NCI-H774 (cell line): ENCODE data around the gene MRAP.

ENCODE experiments used
- DNase-seq: peaks from one replicate; lab custom pipeline; 2025; lab: John Stamatoyannopoulos, UW

MRAP gene

GRCh38 chr21:32322676-32323075, 24.0 kb downstream of the MRAP start:
- DNase-seq, result no peak

- no peak for DNase-seq
Measured at GRCh38 chr21:32325706-32326105, 27.1 kb downstream of the MRAP start.

GRCh38 chr21:32328595-32328994, 29.9 kb downstream of the MRAP start:
- DNase-seq, result no peak

- DNase-seq, result no peak
Measured at GRCh38 chr21:32329331-32329730, 30.7 kb downstream of the MRAP start.

DNA sequence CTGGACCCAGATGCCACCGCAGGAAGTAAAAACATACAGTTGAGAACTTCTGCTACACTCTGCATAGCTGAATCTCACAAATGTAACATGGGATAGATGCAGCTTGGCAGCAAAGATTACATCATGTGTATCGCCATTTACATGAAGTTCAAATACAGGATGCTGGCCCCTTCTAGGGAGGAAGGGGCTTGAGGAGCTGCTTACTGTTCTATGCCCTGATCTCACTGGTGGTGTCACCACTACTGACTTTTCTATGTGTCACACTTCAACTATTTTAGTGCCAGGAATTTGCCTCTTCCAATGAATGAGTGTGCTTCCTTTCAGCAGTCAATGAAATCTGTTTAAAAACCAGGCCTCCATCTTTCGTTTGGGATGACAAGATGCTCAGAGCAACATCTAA, 31.1 kb downstream of the MRAP start:
- no peak for DNase-seq

DNA sequence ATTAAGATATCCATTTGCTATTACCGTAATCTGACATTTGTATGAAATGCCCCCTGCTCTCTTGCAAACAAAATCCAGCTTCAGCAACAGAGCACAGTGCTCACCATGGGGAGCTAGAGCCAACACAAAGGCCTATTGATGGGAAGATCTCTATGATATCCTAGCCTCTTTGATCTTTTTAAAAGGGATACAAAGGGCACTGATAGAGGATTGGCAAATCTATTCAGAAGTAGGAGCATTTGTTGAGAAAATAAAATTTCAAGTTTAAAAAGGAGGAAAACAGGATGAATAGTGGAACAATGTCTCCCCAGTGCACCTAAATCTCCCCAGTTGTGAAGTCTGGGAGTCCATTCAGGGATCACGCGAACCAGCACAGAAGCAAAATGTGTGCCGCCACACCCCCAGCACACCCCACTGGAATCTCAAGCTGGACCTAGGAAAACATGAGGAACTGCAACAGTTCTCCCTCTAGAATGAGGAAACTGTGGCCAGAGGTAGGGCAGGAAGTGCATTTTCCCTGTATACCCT, 32.2 kb downstream of the MRAP start:
- no peak for DNase-seq

DNA sequence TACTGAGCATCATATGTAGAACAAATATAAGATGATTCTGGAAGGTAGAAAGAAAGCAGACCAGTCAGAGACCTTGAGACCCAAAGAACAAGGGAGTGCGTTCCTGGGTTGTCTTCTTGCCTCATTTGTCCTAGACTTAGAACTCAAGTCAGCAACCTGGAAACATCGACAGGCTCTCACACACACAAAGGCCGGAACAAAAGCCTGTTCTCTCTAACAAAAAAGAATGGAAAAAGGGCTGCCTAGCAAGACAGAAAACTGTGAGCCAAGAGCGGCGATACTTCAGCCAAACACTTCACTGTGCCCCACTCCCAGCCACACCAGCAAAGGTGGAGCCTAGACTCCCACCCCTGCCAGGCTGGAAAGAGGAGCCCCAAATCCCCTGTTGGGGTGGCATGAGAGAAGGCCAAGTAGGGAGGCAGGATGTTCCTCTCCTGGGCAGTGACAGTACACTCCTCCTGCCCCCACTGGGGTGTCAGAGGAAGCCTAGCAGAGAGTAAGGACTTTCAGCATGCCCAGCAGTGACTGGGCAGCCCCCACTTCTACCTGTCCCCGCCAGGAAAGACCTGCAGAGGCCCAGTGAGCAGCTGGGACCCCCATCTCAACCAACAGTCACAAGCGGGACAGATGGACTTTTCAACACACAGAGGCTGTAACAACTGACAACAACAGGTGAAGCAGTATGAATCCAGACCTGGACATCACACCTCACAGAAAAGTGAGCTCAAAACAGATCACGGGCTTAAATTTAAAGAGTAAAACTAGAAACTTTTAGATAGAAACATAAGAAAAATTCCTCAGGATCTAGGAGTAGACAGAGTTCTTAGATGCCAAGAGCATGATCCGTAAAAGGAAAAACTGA, 33.0 kb downstream of the MRAP start:
- DNase-seq, result no peak

GRCh38 chr21:32332463-32332951, 33.9 kb downstream of the MRAP start:
- DNase-seq, result no peak

DNA sequence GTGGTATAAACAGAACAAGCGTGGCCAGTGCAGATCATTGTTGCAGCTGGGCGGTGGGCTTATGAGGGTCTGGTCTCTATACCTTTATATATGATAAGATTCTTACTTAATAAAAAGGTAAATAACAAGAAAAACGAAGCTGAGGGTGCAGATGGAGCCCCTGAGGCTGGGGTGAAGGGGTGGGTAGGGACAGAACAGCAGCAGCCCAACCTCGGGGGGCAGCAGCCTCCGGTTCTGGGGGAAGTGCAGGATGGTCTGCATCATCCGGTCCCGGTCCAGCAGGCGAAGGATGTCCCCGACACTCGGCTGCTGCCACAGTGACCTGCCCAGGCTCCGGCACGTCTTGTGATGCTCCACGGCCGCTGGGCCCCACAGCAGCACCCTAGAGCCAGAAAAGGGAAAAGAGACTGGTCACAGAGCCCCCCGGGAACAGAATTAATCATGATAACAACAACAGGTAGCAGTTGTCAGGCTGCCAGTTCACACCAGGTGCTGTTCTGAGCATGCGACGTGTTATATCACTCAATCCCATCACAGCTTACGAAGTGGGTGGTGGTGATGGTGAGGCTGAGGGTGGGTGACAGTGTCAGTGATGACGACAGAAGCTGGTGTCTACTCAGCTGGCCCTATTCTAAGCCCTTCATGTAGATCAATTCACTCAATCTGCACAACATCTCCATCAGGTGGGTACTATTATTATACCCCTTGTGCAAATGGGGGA, 35.5 kb downstream of the MRAP start:
- DNase-seq, result no peak

- no peak for DNase-seq
Measured at GRCh38 chr21:32334980-32335531, 36.4 kb downstream of the MRAP start.

DNA sequence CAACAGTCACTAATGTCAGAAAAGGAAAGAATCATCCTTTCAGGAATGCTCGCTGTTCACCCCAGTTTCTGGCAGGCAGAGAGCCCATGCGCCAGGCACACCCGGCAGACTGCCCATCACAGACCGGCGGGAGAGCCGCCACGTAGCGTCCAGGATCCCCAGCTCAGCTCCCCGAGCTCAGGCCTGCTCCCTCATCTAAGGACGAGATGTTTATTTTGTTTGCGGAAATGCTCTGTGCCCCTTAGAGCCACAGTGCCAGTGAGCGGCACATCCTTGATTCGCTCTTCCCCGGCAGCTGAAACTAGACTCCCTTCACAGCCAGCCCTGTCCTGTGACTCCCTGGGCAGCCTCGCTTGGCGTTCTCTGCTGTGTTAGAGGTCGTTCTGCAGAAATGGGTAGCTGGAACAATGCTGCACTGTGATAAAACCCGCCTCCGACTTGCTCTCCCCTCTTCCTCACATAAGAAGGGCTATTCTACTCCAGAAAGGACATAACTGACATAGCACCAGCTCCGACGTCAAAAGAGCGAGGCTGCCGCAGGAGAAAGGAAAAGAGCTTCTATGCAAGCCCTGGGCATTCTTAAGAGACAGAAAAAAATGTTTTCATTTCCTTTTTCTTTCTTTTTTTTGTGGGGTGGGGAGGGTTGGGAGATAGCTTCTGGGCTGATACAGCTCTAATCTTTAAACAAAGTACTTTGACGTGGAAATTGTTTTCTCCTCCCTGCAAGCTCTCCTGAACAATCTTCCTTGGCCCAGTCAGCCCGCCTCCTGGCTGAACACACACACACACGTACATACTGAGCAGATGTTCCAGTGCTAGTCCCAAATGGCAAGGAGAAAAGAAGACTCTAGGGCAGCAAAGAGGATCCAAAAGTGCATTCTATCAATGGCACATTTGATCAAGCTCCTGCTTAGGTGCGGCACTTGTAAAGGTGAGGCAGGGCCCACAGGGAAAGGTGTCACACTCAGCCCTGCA, 37.2 kb downstream of the MRAP start:
- DNase-seq, result no peak

- no peak for DNase-seq
Measured at GRCh38 chr21:32336711-32337110, 38.1 kb downstream of the MRAP start.

GRCh38 chr21:32337206-32337605, 38.6 kb downstream of the MRAP start:
- no peak for DNase-seq

DNA sequence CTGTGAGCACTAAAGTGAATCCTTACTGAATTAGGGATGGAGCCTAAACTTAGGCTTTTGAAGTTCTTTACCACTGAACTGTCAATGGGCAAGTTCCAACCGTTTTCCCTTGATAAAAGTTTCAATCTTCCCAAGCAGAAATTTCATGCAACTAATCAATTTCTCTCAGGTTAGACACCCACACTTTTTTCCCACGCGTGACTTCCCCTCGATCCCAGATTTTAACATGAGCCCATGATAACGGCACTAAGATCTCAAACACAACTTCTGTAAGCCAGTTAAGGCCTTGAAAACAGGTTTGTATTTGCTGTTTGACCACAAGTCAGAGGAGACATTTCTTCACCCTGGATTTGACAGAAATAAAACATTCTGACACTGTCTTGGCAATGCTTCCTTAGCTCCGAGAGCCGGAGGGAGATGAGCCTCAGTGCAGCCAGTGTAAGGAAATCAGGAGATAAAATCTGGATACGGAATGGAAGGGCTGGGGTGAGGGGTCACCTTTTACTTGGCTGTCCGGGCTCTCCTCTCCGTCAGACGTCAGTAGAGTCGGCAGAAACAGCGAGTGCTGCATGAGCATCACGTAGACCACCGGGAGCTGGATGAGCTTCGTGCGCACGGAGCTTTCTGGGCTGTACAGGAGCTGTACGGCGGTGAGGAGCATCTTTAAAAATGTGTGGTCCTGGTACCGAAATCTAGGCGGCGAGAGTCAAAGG, 39.7 kb downstream of the MRAP start:
- no peak for DNase-seq

DNA sequence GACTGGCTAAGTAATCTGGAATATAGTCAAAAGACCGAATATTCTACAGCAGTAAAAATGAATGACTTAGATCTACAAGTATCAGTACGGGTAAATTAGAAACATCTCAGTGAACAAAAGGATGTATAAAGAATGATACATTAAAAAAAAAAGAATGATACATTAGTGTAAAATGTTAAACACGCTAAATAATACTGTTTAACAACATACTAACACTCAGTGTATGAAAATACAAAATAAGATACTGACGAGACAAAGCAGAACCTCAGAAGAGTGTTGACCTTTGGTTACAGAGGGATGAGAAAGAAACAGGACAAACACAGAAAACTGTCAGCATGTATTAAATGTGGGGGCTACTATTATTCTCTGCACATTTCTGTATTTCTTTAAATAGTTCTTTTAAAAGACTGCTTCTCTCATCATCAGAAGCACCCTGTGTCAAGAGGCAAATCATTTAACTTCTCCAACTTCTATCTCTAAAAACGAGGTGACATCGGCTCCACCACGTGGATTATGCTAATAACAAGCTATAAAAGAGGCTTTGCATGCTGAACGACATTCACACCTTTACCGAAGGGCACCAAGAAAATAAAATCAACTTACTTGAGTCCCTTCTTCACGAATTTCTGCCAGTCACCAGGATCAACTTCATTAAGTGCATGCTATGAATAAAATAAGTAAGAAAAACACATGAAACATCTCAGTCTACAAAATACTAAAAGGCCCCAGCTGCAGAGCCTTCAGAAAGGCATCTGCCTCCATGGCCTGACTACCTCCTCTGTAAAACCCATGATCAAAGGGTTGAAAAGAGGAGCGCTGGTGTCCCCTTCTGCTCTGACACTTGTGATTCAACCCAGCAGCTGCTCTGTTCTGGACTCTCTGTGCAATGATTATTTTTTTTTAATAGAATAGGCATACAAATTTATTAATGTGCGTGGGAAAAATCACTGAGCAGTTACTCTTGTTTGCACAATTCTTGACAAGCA, 42.5 kb downstream of the MRAP start:
- no peak for DNase-seq

GRCh38 chr21:32346951-32347350, 48.3 kb downstream of the MRAP start:
- DNase-seq, result no peak

GRCh38 chr21:32347351-32347750, 48.7 kb downstream of the MRAP start:
- no peak for DNase-seq

- DNase-seq, result no peak
Measured at GRCh38 chr21:32347977-32348376, 49.3 kb downstream of the MRAP start.

- peak; percentile 15 for DNase-seq
Measured at GRCh38 chr21:32348604-32349332, 50.1 kb downstream of the MRAP start.
